DMS153 (cell line): ENCODE data around the gene ITGB4.

Experiments
- DNase-seq: peaks from one replicate; lab custom pipeline; 2025; lab: John Stamatoyannopoulos, UW

Gene ITGB4

DNA sequence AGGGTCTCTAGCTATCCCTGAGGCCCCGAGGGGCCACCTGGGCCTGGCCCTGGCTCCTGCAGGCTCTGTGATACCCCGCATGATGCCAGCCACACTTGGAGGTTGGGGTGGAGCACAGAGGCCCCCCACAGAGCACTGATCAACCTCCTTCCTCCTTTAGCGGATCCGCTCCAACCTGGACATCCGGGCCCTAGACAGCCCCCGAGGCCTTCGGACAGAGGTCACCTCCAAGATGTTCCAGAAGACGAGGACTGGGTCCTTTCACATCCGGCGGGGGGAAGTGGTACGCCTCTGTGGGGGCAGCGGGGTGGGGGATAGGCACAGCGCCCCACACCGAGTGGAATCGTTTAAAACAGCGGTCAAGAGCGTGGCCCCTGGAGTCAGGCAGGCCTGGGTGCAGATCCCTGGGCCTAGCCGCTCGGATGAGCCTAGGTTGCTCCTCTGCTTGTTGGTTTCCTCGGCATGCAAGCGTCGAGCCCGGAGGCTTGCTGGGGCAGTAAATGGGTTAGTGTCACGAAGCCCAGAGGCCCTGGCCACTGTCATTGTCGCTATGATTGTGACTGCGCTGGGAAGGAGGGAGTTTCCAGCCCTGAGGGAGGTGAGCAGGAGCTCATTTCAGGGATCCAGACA, 9.9 kb downstream of the ITGB4 start:
- DNase-seq: no peak

DNA sequence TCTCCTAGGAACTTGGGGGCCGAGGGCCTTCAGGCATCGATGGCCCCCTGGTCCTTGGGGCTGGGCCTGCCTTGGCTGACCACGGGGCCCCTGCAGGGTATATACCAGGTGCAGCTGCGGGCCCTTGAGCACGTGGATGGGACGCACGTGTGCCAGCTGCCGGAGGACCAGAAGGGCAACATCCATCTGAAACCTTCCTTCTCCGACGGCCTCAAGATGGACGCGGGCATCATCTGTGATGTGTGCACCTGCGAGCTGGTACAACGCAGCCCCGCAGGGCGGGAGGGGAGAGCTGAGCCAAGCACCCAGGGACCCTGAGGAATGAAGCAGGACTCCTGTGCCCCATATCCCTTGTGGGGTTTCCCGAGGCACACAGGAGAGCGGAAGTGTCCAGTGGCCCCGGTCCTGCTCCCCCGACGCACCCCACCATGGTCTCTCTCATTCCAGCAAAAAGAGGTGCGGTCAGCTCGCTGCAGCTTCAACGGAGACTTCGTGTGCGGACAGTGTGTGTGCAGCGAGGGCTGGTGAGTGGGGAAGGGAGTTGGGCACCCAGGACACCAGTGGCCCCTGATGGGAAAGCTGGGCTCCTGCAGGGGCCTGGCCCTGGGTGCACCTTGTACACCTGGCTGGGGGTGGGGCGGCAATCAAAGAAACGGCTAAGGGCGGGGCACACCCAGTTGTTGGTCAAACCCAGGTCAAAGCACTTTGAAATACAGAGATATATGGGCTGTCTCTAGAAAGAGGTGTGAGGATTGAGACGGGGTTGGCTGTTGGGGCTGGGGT, 10.6 kb downstream of the ITGB4 start:
- DNase-seq: no peak

DNA sequence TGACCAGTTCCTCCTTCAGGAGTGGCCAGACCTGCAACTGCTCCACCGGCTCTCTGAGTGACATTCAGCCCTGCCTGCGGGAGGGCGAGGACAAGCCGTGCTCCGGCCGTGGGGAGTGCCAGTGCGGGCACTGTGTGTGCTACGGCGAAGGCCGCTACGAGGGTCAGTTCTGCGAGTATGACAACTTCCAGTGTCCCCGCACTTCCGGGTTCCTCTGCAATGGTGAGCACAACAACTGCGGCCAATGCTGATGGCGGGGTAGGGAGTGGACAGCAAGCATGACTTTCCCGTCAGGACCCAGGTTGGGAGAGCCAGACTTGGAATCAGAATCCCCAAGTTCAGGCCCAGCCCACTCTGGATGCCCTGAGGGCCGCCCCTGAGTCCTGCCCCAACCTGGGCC, 12.2 kb downstream of the ITGB4 start:
- DNase-seq: no peak

DNA sequence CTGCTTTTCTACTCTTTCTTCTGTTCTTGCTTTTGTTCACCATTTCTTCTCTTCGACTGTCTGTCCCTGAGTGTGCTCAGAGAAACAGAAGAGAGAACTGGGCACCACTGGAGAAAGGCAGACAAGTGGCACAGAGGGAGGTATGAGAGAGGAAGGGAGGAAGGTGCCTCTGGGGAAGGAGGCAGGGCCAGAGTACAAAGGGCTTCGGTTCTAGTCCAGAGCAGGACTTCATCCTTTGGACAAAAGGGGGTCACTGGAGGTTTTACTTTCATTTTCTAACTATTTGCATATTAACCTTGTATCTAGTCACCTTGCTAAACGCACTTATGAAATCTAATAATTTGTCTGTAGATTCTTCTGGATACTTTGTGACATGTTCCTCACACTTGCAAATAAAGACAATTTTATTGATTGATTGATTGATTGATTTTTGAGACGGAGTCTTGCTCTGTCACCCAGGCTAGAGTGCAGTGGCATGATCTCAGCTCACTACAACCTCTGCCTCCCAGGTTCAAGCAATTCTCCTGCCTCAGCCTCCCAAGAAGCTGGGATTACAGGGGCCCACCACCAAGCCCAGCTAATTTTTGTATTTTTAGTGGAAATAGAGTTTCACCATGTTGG, 13.5 kb downstream of the ITGB4 start:
- no peak for DNase-seq

DNA sequence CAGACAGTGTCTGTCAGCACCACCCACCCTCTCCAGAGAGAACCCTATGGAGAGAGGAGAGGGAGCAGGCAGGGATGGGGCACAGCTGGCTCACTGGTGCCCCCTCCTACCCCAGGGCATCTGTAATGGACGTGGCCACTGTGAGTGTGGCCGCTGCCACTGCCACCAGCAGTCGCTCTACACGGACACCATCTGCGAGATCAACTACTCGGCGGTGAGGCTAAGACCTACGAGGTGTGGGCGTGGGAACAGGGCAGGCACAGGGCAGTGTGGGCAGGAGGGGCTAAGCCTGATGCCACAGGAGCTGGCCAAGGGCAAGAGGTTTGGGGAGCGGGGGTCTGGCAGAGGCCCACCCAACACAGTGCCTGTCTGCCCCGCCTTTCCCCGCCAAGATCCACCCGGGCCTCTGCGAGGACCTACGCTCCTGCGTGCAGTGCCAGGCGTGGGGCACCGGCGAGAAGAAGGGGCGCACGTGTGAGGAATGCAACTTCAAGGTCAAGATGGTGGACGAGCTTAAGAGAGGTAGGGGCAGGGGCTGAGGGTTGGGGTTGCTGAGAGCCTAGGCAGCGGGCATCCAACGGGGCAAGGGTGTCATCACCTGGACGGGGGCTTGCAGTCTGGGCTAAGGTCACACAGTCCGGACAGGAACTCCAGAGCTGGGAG, 15.0 kb downstream of the ITGB4 start:
- DNase-seq: no peak

DNA sequence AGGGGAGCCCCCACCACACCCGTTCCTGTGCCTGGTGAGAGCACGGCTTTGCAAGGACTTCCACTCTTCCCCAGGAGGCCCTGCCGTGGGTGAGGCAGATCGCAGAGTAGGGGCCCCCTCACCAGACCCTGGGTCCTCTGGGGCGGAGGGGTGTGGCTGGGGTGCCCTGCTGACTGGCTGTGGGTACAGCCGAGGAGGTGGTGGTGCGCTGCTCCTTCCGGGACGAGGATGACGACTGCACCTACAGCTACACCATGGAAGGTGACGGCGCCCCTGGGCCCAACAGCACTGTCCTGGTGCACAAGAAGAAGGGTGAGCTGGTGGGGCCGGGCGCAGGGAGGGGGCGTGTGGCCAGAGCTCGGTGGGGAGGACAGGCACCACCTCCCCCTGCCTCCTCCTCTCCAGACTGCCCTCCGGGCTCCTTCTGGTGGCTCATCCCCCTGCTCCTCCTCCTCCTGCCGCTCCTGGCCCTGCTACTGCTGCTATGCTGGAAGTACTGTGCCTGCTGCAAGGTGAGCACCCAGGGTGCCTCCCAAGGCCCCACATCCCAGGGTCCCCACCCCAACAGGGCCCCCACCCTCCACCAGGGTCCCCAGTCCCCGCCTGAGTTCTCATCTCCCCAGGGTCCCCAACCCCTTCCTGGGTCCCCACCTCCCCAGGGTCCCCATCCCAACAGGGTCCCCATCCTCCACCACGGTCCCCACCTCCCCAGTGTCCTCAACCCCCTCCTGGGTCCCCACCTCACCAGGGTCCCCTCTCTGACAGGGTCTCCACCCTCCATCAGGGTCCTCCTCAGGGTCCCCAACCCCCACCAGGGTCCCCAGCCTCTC, 16.1 kb downstream of the ITGB4 start:
- no peak for DNase-seq

DNA sequence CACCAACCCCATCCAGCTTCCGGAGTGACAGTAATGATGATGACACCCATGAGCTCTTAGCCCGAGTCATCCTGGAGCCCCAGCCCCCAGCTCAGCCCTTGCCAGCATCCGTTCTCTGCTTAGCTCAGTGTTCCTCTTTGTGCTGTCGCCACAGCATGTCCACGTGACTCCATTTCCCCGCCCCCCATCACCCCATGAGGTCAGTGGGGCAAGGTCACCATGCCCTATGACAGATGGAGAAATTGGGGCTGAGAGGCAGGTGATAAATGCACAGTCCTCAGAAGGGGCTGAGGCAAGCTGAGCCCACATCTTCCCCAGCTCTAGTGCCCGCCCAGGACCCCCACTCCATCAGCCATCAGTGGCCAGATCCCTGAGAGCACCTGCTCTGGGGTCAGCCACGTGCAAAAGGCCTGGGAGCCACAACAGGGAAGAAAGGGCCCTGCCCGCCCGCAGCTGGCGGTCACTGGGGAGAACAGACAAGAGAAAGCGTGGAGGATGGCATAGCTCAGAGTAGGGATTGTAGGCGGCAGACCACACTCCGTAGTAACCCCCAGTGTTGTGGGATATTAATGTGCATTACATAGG, 17.1 kb downstream of the ITGB4 start:
- DNase-seq: no peak

DNA sequence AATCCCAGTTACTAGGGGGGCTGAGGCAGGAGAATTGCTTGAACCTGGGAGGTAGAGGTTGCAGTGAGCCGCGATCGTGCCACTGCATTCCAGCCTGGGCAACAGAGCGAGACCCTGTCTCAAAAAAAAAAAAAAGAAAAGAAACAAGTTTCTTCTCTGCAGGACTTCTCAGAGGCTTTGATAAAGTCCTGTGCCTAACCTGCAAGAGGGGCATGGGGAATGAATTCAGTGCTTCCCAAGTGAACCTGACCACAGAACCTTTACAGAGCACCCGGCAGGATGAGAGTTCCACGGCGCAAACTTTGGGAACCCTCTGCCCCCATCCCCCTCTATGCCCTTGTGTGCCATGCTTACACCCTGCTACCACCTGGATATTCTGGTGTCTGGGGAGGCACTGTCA, 17.9 kb downstream of the ITGB4 start:
- DNase-seq: no peak

DNA sequence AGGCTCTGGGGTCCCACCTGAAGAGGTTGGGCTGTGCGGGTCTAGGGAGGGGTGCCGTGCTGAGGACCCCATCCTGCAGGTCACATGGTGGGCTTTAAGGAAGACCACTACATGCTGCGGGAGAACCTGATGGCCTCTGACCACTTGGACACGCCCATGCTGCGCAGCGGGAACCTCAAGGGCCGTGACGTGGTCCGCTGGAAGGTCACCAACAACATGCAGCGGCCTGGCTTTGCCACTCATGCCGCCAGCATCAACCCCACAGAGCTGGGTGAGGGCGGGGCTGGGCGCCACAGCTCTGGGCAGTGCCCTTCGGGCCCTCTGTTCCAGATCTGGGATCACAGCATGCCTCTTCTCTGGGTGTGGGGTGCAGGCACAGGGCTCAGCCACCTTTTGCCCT, 18.5 kb downstream of the ITGB4 start:
- no peak for DNase-seq

DNA sequence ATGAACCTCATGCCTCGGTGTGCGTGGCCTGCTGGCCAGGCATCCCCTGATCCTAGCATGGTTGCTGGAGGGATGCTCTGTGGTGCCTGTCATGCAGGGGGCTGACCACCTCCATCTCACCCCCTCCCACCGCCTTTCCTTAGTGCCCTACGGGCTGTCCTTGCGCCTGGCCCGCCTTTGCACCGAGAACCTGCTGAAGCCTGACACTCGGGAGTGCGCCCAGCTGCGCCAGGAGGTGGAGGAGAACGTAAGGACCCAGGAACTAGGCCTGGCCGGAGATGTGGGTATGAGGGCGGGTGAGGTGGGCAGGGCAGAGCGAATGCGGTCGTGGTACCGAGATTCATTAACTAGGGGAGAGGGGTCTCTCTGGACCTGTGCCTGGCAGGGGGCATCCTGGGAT, 19.0 kb downstream of the ITGB4 start:
- no peak for DNase-seq

DNA sequence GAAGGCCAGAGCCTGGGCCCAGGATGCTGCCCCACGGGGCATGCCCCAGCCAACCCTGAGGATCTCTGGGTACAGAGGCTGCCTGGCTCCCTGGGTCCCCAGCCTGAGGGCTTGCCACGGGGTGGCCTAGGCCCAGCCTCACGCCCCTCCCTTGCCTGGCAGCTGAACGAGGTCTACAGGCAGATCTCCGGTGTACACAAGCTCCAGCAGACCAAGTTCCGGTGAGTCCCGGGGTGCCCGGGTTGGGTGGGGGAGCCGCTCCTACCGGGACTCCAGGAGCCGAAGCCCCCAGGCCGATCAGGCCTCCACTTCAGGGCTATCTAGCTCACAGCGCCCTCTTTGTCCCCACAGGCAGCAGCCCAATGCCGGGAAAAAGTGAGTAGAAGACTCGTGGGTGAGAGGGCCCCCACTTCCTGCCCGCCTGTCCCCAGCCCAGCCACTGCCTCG, 19.4 kb downstream of the ITGB4 start:
- no peak for DNase-seq

DNA sequence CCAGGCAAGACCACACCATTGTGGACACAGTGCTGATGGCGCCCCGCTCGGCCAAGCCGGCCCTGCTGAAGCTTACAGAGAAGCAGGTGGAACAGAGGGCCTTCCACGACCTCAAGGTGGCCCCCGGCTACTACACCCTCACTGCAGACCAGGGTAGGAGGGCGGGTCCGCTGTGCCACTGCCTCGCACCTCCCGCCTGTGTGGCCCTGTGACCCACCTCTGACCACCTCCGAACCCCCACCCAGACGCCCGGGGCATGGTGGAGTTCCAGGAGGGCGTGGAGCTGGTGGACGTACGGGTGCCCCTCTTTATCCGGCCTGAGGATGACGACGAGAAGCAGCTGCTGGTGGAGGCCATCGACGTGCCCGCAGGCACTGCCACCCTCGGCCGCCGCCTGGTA, 21.1 kb downstream of the ITGB4 start:
- no peak for DNase-seq

DNA sequence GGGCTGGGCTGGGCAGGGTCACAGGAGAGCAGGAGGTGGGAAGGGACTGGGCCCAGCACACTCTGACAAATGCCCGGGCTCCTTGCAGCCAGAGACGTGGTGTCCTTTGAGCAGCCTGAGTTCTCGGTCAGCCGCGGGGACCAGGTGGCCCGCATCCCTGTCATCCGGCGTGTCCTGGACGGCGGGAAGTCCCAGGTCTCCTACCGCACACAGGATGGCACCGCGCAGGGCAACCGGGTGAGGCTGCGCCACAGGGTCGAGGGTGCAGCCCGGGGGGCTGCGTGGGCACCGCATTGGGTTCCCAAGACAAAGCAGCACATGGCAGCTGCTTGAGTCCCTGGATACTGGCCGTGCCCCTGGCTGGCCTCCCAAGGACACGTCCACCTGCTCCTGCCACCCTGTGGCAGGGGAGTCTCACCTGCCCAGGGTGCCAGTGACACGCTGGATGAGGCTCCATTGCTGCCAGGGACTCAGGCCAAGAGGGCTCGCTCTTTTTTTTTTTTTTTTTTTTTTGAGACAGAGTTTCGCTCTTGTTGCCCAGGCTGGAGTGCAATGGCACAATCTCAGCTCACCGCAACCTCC, 22.5 kb downstream of the ITGB4 start:
- DNase-seq: no peak

DNA sequence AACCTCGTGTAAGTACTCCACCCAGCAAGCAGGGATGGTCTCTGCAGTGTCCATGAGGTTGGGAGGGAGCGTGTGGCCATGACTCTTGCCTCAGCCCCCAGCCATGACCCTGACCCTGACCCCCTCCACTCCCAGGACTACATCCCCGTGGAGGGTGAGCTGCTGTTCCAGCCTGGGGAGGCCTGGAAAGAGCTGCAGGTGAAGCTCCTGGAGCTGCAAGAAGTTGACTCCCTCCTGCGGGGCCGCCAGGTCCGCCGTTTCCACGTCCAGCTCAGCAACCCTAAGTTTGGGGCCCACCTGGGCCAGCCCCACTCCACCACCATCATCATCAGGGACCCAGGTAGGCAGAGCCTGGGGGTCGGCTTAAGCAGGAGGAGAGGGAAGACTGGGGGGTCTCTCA, 27.4 kb downstream of the ITGB4 start:
- no peak for DNase-seq

DNA sequence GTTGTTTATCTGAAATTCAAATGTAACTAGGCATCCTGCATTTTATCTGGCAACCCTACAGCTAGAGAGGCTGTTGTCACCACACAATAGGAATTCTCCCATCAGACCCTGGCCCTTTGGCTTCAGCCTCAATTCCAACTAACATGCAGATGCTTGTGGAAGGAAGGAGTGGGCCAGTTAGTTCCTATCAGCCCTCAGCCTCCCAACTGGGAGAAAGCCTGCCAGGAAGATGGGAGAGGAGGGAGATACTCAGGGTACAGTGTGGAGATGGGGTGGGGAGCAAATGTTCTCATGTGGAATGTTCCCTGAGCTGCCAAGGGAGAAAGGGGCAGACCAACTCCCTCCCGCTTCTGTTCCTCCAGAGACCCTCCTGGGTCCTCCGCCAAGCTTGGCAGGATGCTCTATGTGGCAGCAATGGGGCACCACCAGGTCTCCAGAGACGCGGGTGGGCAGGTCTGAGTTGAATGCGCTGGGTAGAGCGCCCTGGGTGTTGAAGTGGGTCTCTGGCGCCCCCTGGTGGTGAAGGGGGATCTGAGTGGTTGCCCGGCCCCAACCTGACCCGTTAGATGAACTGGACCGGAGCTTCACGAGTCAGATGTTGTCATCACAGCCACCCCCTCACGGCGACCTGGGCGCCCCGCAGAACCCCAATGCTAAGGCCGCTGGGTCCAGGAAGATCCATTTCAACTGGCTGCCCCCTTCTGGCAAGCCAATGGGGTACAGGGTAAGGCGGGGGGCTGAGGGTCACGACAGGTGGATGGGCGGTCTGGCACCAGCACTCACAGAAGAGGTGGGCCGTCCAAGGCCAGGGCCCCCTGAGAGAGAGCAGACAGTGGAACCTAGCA, 28.5 kb downstream of the ITGB4 start:
- DNase-seq: peak; percentile 27

DNA sequence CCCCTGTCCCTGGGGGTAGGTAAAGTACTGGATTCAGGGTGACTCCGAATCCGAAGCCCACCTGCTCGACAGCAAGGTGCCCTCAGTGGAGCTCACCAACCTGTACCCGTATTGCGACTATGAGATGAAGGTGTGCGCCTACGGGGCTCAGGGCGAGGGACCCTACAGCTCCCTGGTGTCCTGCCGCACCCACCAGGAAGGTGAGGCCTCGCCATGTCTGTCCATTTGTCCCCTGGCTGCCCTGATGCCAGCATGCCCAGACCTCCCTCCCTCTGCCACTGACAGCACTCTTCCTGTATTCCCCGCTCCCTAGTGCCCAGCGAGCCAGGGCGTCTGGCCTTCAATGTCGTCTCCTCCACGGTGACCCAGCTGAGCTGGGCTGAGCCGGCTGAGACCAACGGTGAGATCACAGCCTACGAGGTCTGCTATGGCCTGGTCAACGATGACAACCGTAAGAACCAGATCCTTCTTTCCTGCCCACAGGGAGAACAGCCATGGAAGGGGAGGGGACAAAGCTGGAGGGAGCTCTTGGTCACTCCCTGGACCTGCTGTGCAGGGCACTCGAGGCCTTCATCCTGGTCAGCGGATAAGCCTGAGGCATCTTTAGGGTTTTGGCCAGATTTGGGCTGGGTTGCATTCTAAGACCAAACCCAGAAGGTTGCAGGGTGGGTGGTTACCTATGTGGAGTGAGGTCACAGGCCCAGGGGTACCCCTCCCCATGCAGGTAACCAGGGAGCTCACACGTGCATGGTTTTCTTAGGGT, 29.6 kb downstream of the ITGB4 start:
- DNase-seq: no peak

DNA sequence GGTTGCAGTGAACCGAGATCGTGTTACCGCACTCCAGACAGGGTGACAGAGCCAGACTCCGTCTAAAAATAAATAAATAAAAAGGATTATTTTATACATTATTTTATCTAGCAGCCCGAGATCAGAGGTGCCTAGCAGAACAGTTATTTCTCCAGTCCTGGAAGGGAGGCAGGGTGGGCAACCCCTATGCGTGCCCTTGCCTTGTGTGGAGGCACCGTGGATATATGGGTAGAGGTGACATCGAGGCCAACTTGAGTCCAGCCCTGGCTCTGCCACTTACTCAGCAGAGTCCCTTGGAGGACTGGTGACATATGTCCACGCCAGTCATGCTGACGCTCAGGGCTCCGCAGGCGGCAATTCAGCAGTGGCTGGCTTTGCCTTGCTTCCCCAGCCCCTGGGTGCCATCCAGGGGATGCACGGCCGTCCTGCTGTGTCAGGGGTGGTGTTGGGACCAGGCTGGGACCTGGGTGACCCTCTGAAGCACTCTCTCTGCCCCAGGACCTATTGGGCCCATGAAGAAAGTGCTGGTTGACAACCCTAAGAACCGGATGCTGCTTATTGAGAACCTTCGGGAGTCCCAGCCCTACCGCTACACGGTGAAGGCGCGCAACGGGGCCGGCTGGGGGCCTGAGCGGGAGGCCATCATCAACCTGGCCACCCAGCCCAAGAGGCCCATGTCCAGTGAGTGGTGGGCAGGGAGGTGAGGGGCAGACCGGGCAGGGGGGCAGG, 30.6 kb downstream of the ITGB4 start:
- DNase-seq: no peak

DNA sequence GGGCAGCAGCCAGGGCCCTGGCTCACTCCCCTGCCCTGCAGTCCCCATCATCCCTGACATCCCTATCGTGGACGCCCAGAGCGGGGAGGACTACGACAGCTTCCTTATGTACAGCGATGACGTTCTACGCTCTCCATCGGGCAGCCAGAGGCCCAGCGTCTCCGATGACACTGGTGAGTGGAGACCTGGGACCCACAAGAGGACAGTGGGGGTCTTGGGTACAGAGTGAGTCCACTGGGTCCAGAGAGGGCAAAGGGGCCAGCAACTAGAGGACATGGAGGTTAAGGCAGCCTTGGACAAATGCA, 31.1 kb downstream of the ITGB4 start:
- DNase-seq: no peak
